Measurements from ENCODE around the gene ZC3H6. TPM values are rescaled to one million over a fixed set of nuclear protein-coding genes. Genes with fewer than 3 reads are reported as not detected.
A peak's percentile ranks its signal among the peaks of the same experiment; 100 is the strongest.

ZC3H6 gene
- total and polyA plus RNA-seq, 2 of the 13 experiments (the other 11 are each of a cell fraction or from before 2014, with no cell fraction given), result 0.71 to 0.93 TPM

DNA sequence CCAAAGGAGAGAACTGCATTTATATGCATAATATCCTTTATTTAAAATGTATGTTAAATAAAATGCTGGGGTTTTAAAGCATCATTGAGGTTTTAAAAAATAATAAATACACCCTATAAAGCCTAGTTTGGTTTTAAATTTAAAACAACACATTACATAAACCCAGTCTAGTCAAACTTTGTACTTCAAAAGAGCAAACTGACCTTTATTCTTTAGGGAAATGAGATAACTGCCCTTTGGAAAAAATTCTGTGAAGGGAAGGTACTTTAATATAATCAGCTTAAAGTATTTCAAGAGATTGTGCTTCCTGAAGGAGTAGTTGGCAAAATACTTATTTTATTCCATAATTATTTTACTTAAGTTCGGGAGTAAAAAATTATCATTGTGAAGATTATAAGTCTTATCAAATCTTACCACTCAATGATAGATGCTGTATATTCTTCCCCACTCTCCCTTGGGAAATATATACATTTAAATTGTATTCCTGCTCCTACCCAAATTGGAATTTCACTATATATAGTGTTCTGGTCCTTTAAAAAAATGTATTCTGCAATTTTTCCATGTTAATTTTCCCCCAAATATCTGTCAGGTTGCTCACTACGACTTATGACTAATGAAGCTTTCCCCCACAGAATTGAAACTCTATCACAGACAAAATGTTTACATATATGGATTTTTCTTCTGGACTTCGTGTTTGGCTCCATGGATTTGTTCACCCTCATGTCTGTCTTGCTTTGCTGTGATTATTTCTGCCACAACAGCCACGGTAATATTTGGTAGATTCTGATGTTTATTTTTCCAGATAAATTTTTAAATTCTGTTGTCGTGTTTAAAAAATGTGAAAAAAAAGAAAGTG lies 42.1 kb downstream of the ZC3H6 start (continued):
- TF ChIP-seq, protein P1, sequence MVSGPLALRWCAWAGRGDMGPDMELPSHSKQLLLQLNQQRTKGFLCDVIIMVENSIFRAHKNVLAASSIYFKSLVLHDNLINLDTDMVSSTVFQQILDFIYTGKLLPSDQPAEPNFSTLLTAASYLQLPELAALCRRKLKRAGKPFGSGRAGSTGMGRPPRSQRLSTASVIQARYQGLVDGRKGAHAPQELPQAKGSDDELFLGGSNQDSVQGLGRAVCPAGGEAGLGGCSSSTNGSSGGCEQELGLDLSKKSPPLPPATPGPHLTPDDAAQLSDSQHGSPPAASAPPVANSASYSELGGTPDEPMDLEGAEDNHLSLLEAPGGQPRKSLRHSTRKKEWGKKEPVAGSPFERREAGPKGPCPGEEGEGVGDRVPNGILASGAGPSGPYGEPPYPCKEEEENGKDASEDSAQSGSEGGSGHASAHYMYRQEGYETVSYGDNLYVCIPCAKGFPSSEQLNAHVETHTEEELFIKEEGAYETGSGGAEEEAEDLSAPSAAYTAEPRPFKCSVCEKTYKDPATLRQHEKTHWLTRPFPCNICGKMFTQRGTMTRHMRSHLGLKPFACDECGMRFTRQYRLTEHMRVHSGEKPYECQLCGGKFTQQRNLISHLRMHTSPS (CRISPR knock-in tag; IDR thresholded peaks at IDR 0.05; ENCODE audit: low read depth), result no peak
- no peak for TF ChIP-seq ZNF501 (CRISPR knock-in tag; IDR thresholded peaks at IDR 0.05)
- TF ChIP-seq, protein P2, sequence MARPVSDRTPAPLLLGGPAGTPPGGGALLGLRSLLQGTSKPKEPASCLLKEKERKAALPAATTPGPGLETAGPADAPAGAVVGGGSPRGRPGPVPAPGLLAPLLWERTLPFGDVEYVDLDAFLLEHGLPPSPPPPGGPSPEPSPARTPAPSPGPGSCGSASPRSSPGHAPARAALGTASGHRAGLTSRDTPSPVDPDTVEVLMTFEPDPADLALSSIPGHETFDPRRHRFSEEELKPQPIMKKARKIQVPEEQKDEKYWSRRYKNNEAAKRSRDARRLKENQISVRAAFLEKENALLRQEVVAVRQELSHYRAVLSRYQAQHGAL (CRISPR knock-in tag; IDR thresholded peaks at IDR 0.05; ENCODE audit: not compliant biosample characterization), result no peak
- TF ChIP-seq EEA1 (CRISPR knock-in tag; IDR thresholded peaks at IDR 0.05; ENCODE audit: borderline replicate concordance), result no peak
- TF ChIP-seq RFXAP (CRISPR knock-in tag; IDR thresholded peaks at IDR 0.05; ENCODE audit: borderline replicate concordance), result no peak; the same call in 1 of the 2 replicates
- no peak for TF ChIP-seq SNAPC2 (CRISPR knock-in tag; IDR thresholded peaks at IDR 0.05)
- TF ChIP-seq MBNL3 (CRISPR knock-in tag; conservative IDR thresholded peaks at IDR 0.05), result no peak
- TF ChIP-seq ZNF781 (CRISPR knock-in tag; IDR thresholded peaks at IDR 0.05; ENCODE audit: borderline replicate concordance, not compliant biosample characterization), result no peak
- TF ChIP-seq, protein P3, sequence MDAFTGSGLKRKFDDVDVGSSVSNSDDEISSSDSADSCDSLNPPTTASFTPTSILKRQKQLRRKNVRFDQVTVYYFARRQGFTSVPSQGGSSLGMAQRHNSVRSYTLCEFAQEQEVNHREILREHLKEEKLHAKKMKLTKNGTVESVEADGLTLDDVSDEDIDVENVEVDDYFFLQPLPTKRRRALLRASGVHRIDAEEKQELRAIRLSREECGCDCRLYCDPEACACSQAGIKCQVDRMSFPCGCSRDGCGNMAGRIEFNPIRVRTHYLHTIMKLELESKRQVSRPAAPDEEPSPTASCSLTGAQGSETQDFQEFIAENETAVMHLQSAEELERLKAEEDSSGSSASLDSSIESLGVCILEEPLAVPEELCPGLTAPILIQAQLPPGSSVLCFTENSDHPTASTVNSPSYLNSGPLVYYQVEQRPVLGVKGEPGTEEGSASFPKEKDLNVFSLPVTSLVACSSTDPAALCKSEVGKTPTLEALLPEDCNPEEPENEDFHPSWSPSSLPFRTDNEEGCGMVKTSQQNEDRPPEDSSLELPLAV (CRISPR knock-in tag; conservative IDR thresholded peaks at IDR 0.05; ENCODE audit: low read depth), result no peak
- TF ChIP-seq, protein P4, sequence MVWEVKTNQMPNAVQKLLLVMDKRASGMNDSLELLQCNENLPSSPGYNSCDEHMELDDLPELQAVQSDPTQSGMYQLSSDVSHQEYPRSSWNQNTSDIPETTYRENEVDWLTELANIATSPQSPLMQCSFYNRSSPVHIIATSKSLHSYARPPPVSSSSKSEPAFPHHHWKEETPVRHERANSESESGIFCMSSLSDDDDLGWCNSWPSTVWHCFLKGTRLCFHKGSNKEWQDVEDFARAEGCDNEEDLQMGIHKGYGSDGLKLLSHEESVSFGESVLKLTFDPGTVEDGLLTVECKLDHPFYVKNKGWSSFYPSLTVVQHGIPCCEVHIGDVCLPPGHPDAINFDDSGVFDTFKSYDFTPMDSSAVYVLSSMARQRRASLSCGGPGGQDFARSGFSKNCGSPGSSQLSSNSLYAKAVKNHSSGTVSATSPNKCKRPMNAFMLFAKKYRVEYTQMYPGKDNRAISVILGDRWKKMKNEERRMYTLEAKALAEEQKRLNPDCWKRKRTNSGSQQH (CRISPR knock-in tag; IDR thresholded peaks at IDR 0.05; ENCODE audit: low read depth), result no peak
- TF ChIP-seq IKZF1 (IDR thresholded peaks at IDR 0.05), result no peak
- TF ChIP-seq KLF12 (CRISPR knock-in tag; IDR thresholded peaks at IDR 0.05; ENCODE audit: borderline replicate concordance), result no peak
- no peak; the same call in 1 of the 2 replicates for TF ChIP-seq ISX (CRISPR knock-in tag; conservative IDR thresholded peaks at IDR 0.05)
- TF ChIP-seq, protein P5, sequence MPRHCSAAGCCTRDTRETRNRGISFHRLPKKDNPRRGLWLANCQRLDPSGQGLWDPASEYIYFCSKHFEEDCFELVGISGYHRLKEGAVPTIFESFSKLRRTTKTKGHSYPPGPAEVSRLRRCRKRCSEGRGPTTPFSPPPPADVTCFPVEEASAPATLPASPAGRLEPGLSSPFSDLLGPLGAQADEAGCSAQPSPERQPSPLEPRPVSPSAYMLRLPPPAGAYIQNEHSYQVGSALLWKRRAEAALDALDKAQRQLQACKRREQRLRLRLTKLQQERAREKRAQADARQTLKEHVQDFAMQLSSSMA (CRISPR knock-in tag; IDR thresholded peaks at IDR 0.05), result no peak
- TF ChIP-seq FOSL1 (CRISPR knock-in tag; IDR thresholded peaks at IDR 0.05; ENCODE audit: borderline replicate concordance), result no peak
- TF ChIP-seq, protein P6, sequence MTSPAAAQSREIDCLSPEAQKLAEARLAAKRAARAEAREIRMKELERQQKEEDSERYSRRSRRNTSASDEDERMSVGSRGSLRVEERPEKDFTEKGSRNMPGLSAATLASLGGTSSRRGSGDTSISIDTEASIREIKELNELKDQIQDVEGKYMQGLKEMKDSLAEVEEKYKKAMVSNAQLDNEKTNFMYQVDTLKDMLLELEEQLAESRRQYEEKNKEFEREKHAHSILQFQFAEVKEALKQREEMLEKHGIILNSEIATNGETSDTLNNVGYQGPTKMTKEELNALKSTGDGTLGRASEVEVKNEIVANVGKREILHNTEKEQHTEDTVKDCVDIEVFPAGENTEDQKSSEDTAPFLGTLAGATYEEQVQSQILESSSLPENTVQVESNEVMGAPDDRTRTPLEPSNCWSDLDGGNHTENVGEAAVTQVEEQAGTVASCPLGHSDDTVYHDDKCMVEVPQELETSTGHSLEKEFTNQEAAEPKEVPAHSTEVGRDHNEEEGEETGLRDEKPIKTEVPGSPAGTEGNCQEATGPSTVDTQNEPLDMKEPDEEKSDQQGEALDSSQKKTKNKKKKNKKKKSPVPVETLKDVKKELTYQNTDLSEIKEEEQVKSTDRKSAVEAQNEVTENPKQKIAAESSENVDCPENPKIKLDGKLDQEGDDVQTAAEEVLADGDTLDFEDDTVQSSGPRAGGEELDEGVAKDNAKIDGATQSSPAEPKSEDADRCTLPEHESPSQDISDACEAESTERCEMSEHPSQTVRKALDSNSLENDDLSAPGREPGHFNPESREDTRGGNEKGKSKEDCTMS (CRISPR knock-in tag; conservative IDR thresholded peaks at IDR 0.05), result no peak
- TF ChIP-seq FOXC1 (CRISPR knock-in tag; IDR thresholded peaks at IDR 0.05; ENCODE audit: borderline replicate concordance), result no peak
- peak; percentile 46; the same call in 1 of the 2 replicates for TF ChIP-seq ELF3 (CRISPR knock-in tag; IDR thresholded peaks at IDR 0.05)
